HepG2 (cell line): ENCODE measurements around the gene TLR6. TPM values are rescaled to one million over a fixed set of nuclear protein-coding genes. Genes with fewer than 3 reads are reported as not detected.

ENCODE experiments used
- ATAC-seq: fragments of 200-7000 bp; cut with Tn5 transposase; 3 replicates; pipeline ENCODE4 v1.9.1; 2020; ENCODE audit warnings: mild to moderate bottlenecking, moderate library complexity
- BruUV-seq: library from RNA; stranded (reverse); fragments of 400-500 nt; replicated peaks from 2 replicates; lab custom pipeline; 2021; lab: Mats Ljungman, UMichigan
- CTCF ChIA-PET: fragments of 300-600 bp; formaldehyde crosslinking; extraction: SDS; loops from one replicate; lab custom pipeline; 2021; ENCODE audit warnings: low total read pairs, inconsistent platforms, low intra/inter-chr PET ratio; lab: Yijun Ruan, JAX
- POLR2A ChIA-PET: fragments of 350-600 bp; sonication (Branson Sonifier 250); formaldehyde crosslinking; loops from one replicate; lab custom pipeline; 2020; ENCODE audit warnings: antibody characterized with exemption, inconsistent platforms; lab: Yijun Ruan, JAX
- DNase-seq: peaks from one replicate; pipeline ENCODE4 v3.0.0-alpha.2; 2015; ENCODE audit warnings: low spot score
- FAIRE-seq: peaks from 3 replicates; lab custom pipeline; 2011; peaks lifted over from hg19 to GRCh38; lab: Jason Lieb, UNC
- H2AFZ ChIP-seq: one replicate; pipeline ENCODE4 v1.6.1; 2011; ENCODE audit warnings: low read length, inconsistent platforms
- H3K27ac ChIP-seq: fragments of 300-600 bp; 3 replicates; pipeline ENCODE4 v1.8.0; 2011; ENCODE audit warnings: mixed run types, mild to moderate bottlenecking, mixed read lengths, low read length, inconsistent platforms; ENCODE audit not compliant: insufficient read depth; ENCODE audit errors: extremely low read length
- H3K27me3 ChIP-seq, 2 experiments: fragments of 200-600 bp in 1 of 2; 2 replicates in 1 of 2; 3 replicates in 1 of 2; pipeline versions ENCODE4 v1.6.0 to v1.8.0; 2011; ENCODE audit warnings: low read length in 2 of 2, mild to moderate bottlenecking in 2 of 2, moderate library complexity in 2 of 2, inconsistent platforms in 1 of 2; ENCODE audit not compliant: insufficient read depth in 2 of 2, control insufficient read depth in 1 of 2
- H3K36me3 ChIP-seq, 2 experiments: fragments of 200-600 bp in 1 of 2; replicated peaks in 1 of 2; 2 replicates in 1 of 2; 3 replicates in 1 of 2; pipeline versions ENCODE4 v1.5.1 to v1.8.0; 2011; ENCODE audit warnings: low read length in 2 of 2, inconsistent platforms in 1 of 2; ENCODE audit not compliant: insufficient read depth in 2 of 2, control insufficient read depth in 1 of 2
- H3K4me1 ChIP-seq: 2 replicates; pipeline ENCODE4 v1.5.1; 2012; ENCODE audit warnings: low read length, inconsistent platforms; ENCODE audit not compliant: insufficient read depth
- H3K4me2 ChIP-seq: 2 replicates; pipeline ENCODE4 v1.6.0; 2011; ENCODE audit warnings: low read depth, low read length, inconsistent platforms
- H3K4me3 ChIP-seq, 3 experiments: fragments of 200-600 bp in 1 of 3; sonication (generic), shearing (Covaris generic) in 1 of 3; replicated peaks in 1 of 3; 2 replicates each; pipeline ENCODE4 v1.5.1; 2011 to 2016; ENCODE audit warnings: low read length in 3 of 3, inconsistent platforms in 2 of 3, low read depth in 2 of 3, mild to moderate bottlenecking in 2 of 3, control low read depth in 1 of 3, mixed read lengths in 1 of 3; ENCODE audit not compliant: insufficient read depth in 1 of 3
- H3K79me2 ChIP-seq: one replicate; pipeline ENCODE4 v1.6.1; 2011; ENCODE audit warnings: low read length, inconsistent platforms; ENCODE audit not compliant: insufficient read depth
- H3K9ac ChIP-seq: 2 replicates; pipeline ENCODE4 v1.6.0; 2011; ENCODE audit warnings: mild to moderate bottlenecking, low read depth, low read length, inconsistent platforms; ENCODE audit not compliant: insufficient read depth
- H3K9me3 ChIP-seq: 2 replicates; pipeline ENCODE4 v1.5.1; 2012; ENCODE audit warnings: mild to moderate bottlenecking, low read length
- H4K20me1 ChIP-seq: 2 replicates; pipeline ENCODE4 v1.6.0; 2011; ENCODE audit warnings: inconsistent platforms, mild to moderate bottlenecking, low read length, moderate library complexity; ENCODE audit not compliant: insufficient read depth
- BCL6 ChIP-seq: IDR thresholded peaks from 2 replicates; pipeline ENCODE4 v1.6.1; 2016; ENCODE audit warnings: missing genetic modification reagents, missing compliant biosample characterization
- FOXO1 ChIP-seq: sonication (generic); formaldehyde crosslinking; IDR thresholded peaks from 2 replicates; pipeline ENCODE4 v1.4.0; 2020; ENCODE audit warnings: missing genetic modification reagents
- MED1 ChIP-seq: sonication (generic); formaldehyde crosslinking; IDR thresholded peaks from 2 replicates; pipeline ENCODE4 v1.4.0; 2020; ENCODE audit warnings: missing genetic modification reagents
- NFE2L2 ChIP-seq: fragments of 150-350 bp; IDR thresholded peaks from 2 replicates; pipeline ENCODE4 v1.6.1; 2014; ENCODE audit warnings: low read length
- ONECUT2 ChIP-seq: sonication (generic); formaldehyde crosslinking; IDR thresholded peaks from 2 replicates; pipeline ENCODE4 v1.4.0; 2020; ENCODE audit warnings: missing genetic modification reagents
- ZMYM4 ChIP-seq: sonication (generic); formaldehyde crosslinking; IDR thresholded peaks from 2 replicates; pipeline ENCODE4 v1.8.1; 2023; ENCODE audit warnings: mild to moderate bottlenecking, missing genetic modification reagents
- ZSCAN31 ChIP-seq: sonication (generic); formaldehyde crosslinking; IDR thresholded peaks from 2 replicates; pipeline ENCODE4 v1.5.0; 2020; ENCODE audit warnings: low read depth, mild to moderate bottlenecking, missing genetic modification reagents
- WGBS: methylation state at CpG from one replicate; pipeline ENCODE4 v1.1.6; 2017; ENCODE audit warnings: low lambda C conversion rate; 5-methylcytosine and 5-hydroxymethylcytosine counted together
- in situ Hi-C: cut with HindIII; loops from 2 replicates; pipeline ENCODE4 v1.10.0; 2017; ENCODE audit warnings: low pct_unique_long_range_greater_than_20kb; ENCODE audit not compliant: extremely low pct_ligation_motif_present
- intact Hi-C: fragments of 100-400 bp; cut with micrococcal nuclease; formaldehyde crosslinking; loops from one replicate; pipeline ENCODE4 v1.10.0; 2022; ENCODE audit not compliant: unreplicated experiment
- polyA plus RNA-seq, 8 experiments: library from polyadenylated mRNA; depleted of rRNA in 3 of 8; stranded (reverse) in 7 of 8; unstranded in 1 of 8; fragments of >200 nt; fragmentation: Illumina TruSeq in 4 of 8; extraction: Trizol in 4 of 8; gene quantifications; 2 replicates each; pipeline versions ENCODE4 v1.2.1 to v1.2.3, GENCODE V29; 2011 to 2016; ENCODE audit warnings: low read depth in 4 of 8, missing spikeins in 1 of 8, mixed read lengths in 1 of 8; ENCODE audit not compliant: insufficient read depth in 1 of 8
- total RNA-seq, 5 experiments: library from RNA; depleted of rRNA; stranded (reverse); fragments of >200 nt; fragmentation: Illumina TruSeq; extraction: Trizol; gene quantifications; 2 replicates each; pipeline ENCODE4 v1.2.3, GENCODE V29; 2016; ENCODE audit warnings: low read depth in 1 of 5

The TLR6 gene
- total and polyA plus RNA-seq, 2 of the 13 experiments (the other 11 are each of a cell fraction or from before 2014, with no cell fraction given), result 0.33 to 0.71 TPM

- H4K20me1 ChIP-seq, result no peaks in the 10 kb centered on the region
- POLR2A ChIA-PET, result no interaction called here
- BruUV-seq, result no TSS peak
Measured at GRCh38 chr4:38803833-38804653, 52.6 kb downstream of the TLR6 start.

GRCh38 chr4:38802561-38803355 lies 53.9 kb downstream of the TLR6 start:
- H3K79me2 ChIP-seq, result no peaks in the 10 kb centered on the region
- CTCF ChIA-PET, result no interaction called here
- no peak for FAIRE-seq
- H3K27ac ChIP-seq, result no peak overlapping the region
- no peaks in the 10 kb centered on the region for H3K36me3 ChIP-seq
- H3K4me1 ChIP-seq, result peaks cover 12% of the 10 kb centered on the region
- TF ChIP-seq ZSCAN31 (CRISPR knock-in tag) (peak; percentile 33; the same call in 1 of the 2 replicates), NFE2L2 (peak; percentile 16; the same call in 1 of the 2 replicates), ONECUT2 (CRISPR knock-in tag) (no peak), ZMYM4 (CRISPR knock-in tag) (no peak), FOXO1 (CRISPR knock-in tag) (no peak)
- TF ChIP-seq, all 625 proteins: peak for 2
- BruUV-seq, result no TSS peak
- Histone ChIP-seq H3K9ac (no peak overlapping the region), H3K27me3 (peaks cover 0 to 8% of the 10 kb centered on the region in 2 experiments; a peak in 2 of 5 replicates), H4K20me1 (no peaks in the 10 kb centered on the region), H3K4me3 (no peak overlapping the region), H3K4me2 (no peak overlapping the region), H3K9me3 (no peaks in the 10 kb centered on the region; the same call in 1 of the 2 replicates), H2AFZ (no peak overlapping the region)
- in situ Hi-C loops (no loop called here), intact Hi-C loops (no loop called here)
- WGBS, result 73% methylated on average over 13 of the region's 15 CpGs
- no peak for ATAC-seq
- POLR2A ChIA-PET, result no interaction called here
- DNase-seq, result no peak

More at GRCh38 chr4:38803833-38804653, 52.6 kb downstream of the TLR6 start:
- 15% methylated on average over 6 of the region's 6 CpGs for WGBS
- no peaks in the 10 kb centered on the region for H3K36me3 ChIP-seq
- H2AFZ ChIP-seq, result peak overlapping the region; percentile 28
- no peak overlapping the region for H3K27ac ChIP-seq
- in situ Hi-C loops, result no loop called here
- no peak overlapping the region for H3K9ac ChIP-seq
- CTCF ChIA-PET, result interaction anchor here (1.0 to 1.2 kb wide), 2 partner anchors 21 to 45 kb away, joined by 3 to 5 read pairs; no protein-coding TSS in a partner anchor
- peaks cover 12% of the 10 kb centered on the region for H3K4me1 ChIP-seq
- H3K4me2 ChIP-seq, result peak overlapping the region; percentile 53
- peak; percentile 37 for FAIRE-seq
- peak overlapping the region in 1 of 3 experiments; percentile 16; a peak in 2 of 6 replicates for H3K4me3 ChIP-seq
- intact Hi-C loops, result loop anchor here (1.0 kb wide), 1 partner anchor 45 kb away; no protein-coding TSS in a partner anchor
- H3K9me3 ChIP-seq, result no peaks in the 10 kb centered on the region; the same call in 1 of the 2 replicates
- no peaks in the 10 kb centered on the region for H3K79me2 ChIP-seq
- DNase-seq, result no peak
- no peak for TF ChIP-seq MED1 (CRISPR knock-in tag)
- TF ChIP-seq BCL6, result 0 out of 2 replicates have a peak, but pooled peaks have one; percentile 30
- peaks cover 0 to 8% of the 10 kb centered on the region in 2 experiments; a peak in 2 of 5 replicates for H3K27me3 ChIP-seq
- peak; percentile 47; the same call in 2 of the 3 replicates for ATAC-seq
